Smooth muscle cell (in vitro differentiated cells): ENCODE results near the gene VAMP7. TPM values are rescaled to one million over a fixed set of nuclear protein-coding genes. Genes with fewer than 3 reads are reported as not detected.

ENCODE experiments used
- DNase-seq: peaks from one replicate; lab custom pipeline; 2025; ENCODE audit not compliant: unreplicated experiment; lab: John Stamatoyannopoulos, UW
- H2AFZ ChIP-seq: fragments of 200-600 bp; sonication (generic); 2 replicates; pipeline ENCODE4 v1.6.0; 2016; ENCODE audit warnings: antibody characterized with exemption, low read depth, mild to moderate bottlenecking
- H3F3A ChIP-seq: fragments of 200-600 bp; sonication (generic); 2 replicates; pipeline ENCODE4 v1.6.0; 2017; ENCODE audit warnings: antibody characterized with exemption, low read depth
- H3K27ac ChIP-seq: fragments of 200-600 bp; sonication (generic); 2 replicates; pipeline ENCODE4 v1.5.1; 2016; ENCODE audit warnings: low read depth, mild to moderate bottlenecking
- H3K27me3 ChIP-seq: fragments of 200-600 bp; sonication (generic); 2 replicates; pipeline ENCODE4 v1.6.1; 2016; ENCODE audit warnings: low read depth, mild to moderate bottlenecking
- H3K36me3 ChIP-seq: fragments of 200-600 bp; sonication (generic); 2 replicates; pipeline ENCODE4 v1.5.1; 2016; ENCODE audit warnings: low read depth
- H3K4me1 ChIP-seq: fragments of 200-600 bp; sonication (generic); 2 replicates; pipeline ENCODE4 v1.5.1; 2016; ENCODE audit warnings: low read depth
- H3K4me2 ChIP-seq: fragments of 200-600 bp; sonication (generic); 2 replicates; pipeline ENCODE4 v1.6.0; 2016; ENCODE audit warnings: mild to moderate bottlenecking
- H3K4me3 ChIP-seq: fragments of 200-600 bp; sonication (generic); 2 replicates; pipeline ENCODE4 v1.5.1; 2016; ENCODE audit warnings: mild to moderate bottlenecking
- H3K79me2 ChIP-seq: fragments of 200-600 bp; sonication (generic); 2 replicates; pipeline ENCODE4 v1.6.0; 2016; ENCODE audit warnings: low read depth, mild to moderate bottlenecking
- H3K9ac ChIP-seq: fragments of 200-600 bp; sonication (generic); 2 replicates; pipeline ENCODE4 v1.6.0; 2016; ENCODE audit warnings: low read depth
- H3K9me3 ChIP-seq: fragments of 200-600 bp; sonication (generic); replicated peaks from 2 replicates; pipeline ENCODE4 v1.5.1; 2016; ENCODE audit warnings: low read depth
- H4K20me1 ChIP-seq: fragments of 200-600 bp; sonication (generic); 2 replicates; pipeline ENCODE4 v1.6.0; 2016; ENCODE audit warnings: low read depth
- WGBS: methylation state at CpG from one replicate; pipeline ENCODE4 v1.1.7; 2016; ENCODE audit warnings: low lambda C conversion rate; 5-methylcytosine and 5-hydroxymethylcytosine counted together
- polyA plus RNA-seq: library from polyadenylated mRNA; unstranded; fragments of >200 nt; fragmentation: Nextera tagmentation; extraction: Ambion mirVana; gene quantifications from 2 replicates; pipeline ENCODE4 v1.2.1, GENCODE V29; 2016
- total RNA-seq: library from RNA; depleted of rRNA; stranded (reverse); fragments of >200 nt; gene quantifications from 2 replicates; pipeline ENCODE4 v1.2.3, GENCODE V29; 2014
- TF ChIP-seq, protein P1 (sequence below): fragments of 200-600 bp; sonication (generic); IDR thresholded peaks from 2 replicates; pipeline ENCODE4 v1.5.1; 2017; ENCODE audit warnings: borderline replicate concordance, mild to moderate bottlenecking, antibody characterized with exemption; ENCODE audit not compliant: insufficient read depth, poor library complexity, severe bottlenecking

The VAMP7 gene
- total and polyA plus RNA-seq, 2 experiments from 2014 or later: 33.8 to 53.8 TPM

DNA sequence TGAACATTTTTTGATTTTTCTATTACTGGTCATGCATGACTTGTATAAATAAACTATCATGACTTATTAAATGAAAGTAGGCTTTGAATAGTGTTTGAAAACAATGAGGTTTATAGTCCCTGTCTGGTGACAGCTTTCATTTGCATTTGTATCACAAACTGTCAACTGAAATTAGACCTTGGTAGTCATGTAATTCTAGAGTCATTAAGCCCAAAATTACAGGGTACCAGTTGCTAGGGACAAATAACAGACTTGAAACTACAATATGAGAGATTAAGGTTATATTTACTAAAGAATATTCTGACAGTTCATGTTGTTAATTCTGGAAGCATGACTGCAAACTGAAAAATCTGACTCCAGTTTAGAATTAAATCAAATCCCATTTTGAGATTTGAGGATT, 9.2 kb upstream of the VAMP7 start:
- H3K4me2 ChIP-seq: no peak overlapping the region
- H4K20me1 ChIP-seq: no peaks in the 10 kb centered on the region
- H3K4me3 ChIP-seq: no peak overlapping the region
- H3K27ac ChIP-seq: no peak overlapping the region
- no peak overlapping the region for H3K9ac ChIP-seq
- no peak for DNase-seq
- no peaks in the 10 kb centered on the region for H3K27me3 ChIP-seq
- no peak overlapping the region for H2AFZ ChIP-seq
- H3K4me1 ChIP-seq: no peaks in the 10 kb centered on the region
- H3K9me3 ChIP-seq: no peaks in the 10 kb centered on the region
- TF ChIP-seq, protein P1, sequence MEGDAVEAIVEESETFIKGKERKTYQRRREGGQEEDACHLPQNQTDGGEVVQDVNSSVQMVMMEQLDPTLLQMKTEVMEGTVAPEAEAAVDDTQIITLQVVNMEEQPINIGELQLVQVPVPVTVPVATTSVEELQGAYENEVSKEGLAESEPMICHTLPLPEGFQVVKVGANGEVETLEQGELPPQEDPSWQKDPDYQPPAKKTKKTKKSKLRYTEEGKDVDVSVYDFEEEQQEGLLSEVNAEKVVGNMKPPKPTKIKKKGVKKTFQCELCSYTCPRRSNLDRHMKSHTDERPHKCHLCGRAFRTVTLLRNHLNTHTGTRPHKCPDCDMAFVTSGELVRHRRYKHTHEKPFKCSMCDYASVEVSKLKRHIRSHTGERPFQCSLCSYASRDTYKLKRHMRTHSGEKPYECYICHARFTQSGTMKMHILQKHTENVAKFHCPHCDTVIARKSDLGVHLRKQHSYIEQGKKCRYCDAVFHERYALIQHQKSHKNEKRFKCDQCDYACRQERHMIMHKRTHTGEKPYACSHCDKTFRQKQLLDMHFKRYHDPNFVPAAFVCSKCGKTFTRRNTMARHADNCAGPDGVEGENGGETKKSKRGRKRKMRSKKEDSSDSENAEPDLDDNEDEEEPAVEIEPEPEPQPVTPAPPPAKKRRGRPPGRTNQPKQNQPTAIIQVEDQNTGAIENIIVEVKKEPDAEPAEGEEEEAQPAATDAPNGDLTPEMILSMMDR: no peak
- H3K36me3 ChIP-seq: no peaks in the 10 kb centered on the region
- H3F3A ChIP-seq: no peaks in the 10 kb centered on the region
- H3K79me2 ChIP-seq: no peaks in the 10 kb centered on the region

DNA sequence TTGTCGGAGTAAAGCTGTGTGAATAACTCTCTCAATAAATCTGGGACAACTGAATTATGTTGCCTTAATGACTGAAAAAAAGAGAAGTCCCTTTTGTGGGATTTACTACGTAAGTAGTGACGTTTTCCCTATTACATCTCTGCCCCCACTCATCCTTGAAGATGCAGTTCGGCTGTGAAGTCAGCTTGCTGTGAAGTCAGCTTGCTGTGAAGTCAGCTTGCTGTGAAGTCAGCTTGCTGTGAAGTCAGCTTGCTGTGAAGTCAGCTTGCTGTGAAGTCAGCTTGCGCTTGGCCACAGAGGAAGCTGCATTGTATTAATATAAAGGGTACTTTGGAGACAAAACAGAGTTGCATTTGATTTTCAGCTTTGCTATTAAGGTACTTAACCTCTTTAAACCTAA, 8.0 kb upstream of the VAMP7 start:
- TF ChIP-seq, protein P1: no peak
- H3K27me3 ChIP-seq: no peaks in the 10 kb centered on the region
- no peak for DNase-seq
- H2AFZ ChIP-seq: no peak overlapping the region
- H3K4me3 ChIP-seq: no peak overlapping the region
- 62% methylated on average over 5 of the region's 5 CpGs for WGBS
- no peaks in the 10 kb centered on the region for H3K79me2 ChIP-seq
- H3F3A ChIP-seq: no peaks in the 10 kb centered on the region
- no peaks in the 10 kb centered on the region for H3K36me3 ChIP-seq
- no peaks in the 10 kb centered on the region for H3K9me3 ChIP-seq
- H3K9ac ChIP-seq: no peak overlapping the region
- no peak overlapping the region for H3K27ac ChIP-seq
- no peaks in the 10 kb centered on the region for H4K20me1 ChIP-seq
- H3K4me1 ChIP-seq: no peaks in the 10 kb centered on the region
- H3K4me2 ChIP-seq: no peak overlapping the region

DNA sequence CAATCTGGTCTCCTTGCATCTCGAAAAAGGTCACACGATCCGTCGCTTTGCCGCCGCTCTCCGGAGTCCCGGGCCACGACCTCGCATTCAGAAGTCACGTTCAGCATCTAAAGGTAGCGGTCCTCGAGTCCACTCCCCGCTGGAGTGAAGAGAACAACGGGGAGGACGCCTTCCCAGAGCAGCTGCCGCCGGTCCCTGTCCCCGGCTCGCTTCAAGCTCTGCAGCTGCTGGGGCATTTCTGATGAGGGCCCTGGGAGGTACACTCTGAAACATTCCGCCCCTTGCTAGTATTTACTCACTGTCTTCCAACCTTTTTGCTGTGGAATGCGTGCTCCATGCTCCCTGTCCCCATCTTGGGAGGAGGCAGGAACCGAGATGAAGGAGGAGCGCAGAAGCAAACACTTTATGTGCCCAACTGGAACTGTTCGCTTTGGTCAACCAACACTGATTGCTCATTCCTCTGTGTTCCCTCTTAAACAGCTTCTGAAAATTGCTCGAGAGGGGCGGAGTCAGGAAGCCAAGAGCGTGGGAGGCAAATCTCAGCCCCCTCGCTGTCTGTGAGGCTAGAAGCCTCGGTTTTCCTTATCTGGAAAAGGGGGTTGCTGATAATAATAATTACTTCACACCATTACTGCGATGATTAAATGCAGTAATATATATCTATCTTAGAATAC, 6.4 kb upstream of the VAMP7 start:
- WGBS: 85% methylated on average over 31 of the region's 31 CpGs
- Histone ChIP-seq H3K79me2 (no peaks in the 10 kb centered on the region), H3K36me3 (no peaks in the 10 kb centered on the region), H4K20me1 (no peaks in the 10 kb centered on the region), H3K4me3 (no peak overlapping the region), H3K9ac (no peak overlapping the region), H3K4me2 (no peak overlapping the region), H3F3A (no peaks in the 10 kb centered on the region), H3K9me3 (no peaks in the 10 kb centered on the region), H3K27ac (no peak overlapping the region), H3K4me1 (no peaks in the 10 kb centered on the region), H2AFZ (no peak overlapping the region), H3K27me3 (no peaks in the 10 kb centered on the region)
- TF ChIP-seq, protein P1: no peak
- no peak for DNase-seq

DNA sequence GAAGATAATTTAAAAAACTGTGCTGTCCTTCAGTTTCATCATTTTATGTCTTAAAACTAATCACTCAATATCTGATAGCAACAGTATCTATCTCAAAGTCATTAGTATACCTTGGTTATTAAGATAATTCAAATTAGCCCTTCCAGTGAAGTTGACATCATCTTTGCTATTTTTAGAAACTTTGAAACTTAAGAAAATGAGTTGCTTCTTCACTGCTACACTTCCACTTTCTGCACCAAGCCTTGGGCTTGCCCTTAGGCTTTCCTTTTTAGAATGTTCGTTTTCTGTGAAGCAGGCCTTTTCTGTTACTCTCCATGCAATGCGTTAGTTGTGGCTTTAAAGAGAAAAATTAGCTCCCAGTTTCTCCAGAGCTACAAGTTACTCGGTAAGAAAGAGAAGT, 4.4 kb upstream of the VAMP7 start:
- Histone ChIP-seq H3K79me2 (peaks cover 5% of the 10 kb centered on the region), H3K4me3 (no peak overlapping the region)
- WGBS: 51% methylated on average over 3 of the region's 3 CpGs

More for the DNA sequence above, 4.4 kb upstream of the VAMP7 start:
- no peaks in the 10 kb centered on the region for H3K4me1 ChIP-seq
- H3K27me3 ChIP-seq: no peaks in the 10 kb centered on the region
- DNase-seq: no peak
- H2AFZ ChIP-seq: peak overlapping the region; percentile 33
- H3K9me3 ChIP-seq: no peaks in the 10 kb centered on the region
- no peaks in the 10 kb centered on the region for H3F3A ChIP-seq
- H3K36me3 ChIP-seq: no peaks in the 10 kb centered on the region
- TF ChIP-seq, protein P1: no peak
- no peak overlapping the region for H3K27ac ChIP-seq
- H3K4me2 ChIP-seq: no peak overlapping the region
- no peak overlapping the region for H3K9ac ChIP-seq
- no peaks in the 10 kb centered on the region for H4K20me1 ChIP-seq
